Type B pancreatic cell (in vitro differentiated cells): Measurements from ENCODE around the gene KIF26B. TPM values are rescaled to one million over a fixed set of nuclear protein-coding genes. Genes with fewer than 3 reads are reported as not detected.
"Not testable (repeated sequence)": the region's sequence is repeated elsewhere in the genome, so short reads cannot be mapped to it uniquely, and the experiment has no call there.

Source experiments
- DNase-seq: peaks from one replicate; pipeline ENCODE4 v3.0.0; 2021; ENCODE audit warnings: mixed read lengths; ENCODE audit not compliant: unreplicated experiment; ENCODE audit errors: extremely low spot score
- H3K27ac Mint-ChIP-seq: 2 replicates; pipeline ENCODE4 v1.8.0; 2021; ENCODE audit warnings: mild to moderate bottlenecking, mixed read lengths
- H3K27me3 Mint-ChIP-seq: 2 replicates; pipeline ENCODE4 v1.8.0; 2021; ENCODE audit warnings: mixed read lengths
- H3K36me3 Mint-ChIP-seq: 2 replicates; pipeline ENCODE4 v1.8.0; 2021; ENCODE audit warnings: mixed read lengths
- H3K4me1 Mint-ChIP-seq: one replicate; pipeline ENCODE4 v1.8.0; 2021; ENCODE audit warnings: mixed read lengths; ENCODE audit not compliant: unreplicated experiment
- H3K4me3 Mint-ChIP-seq: 2 replicates; pipeline ENCODE4 v1.8.0; 2021; ENCODE audit warnings: mild to moderate bottlenecking, mixed read lengths
- H3K9me3 Mint-ChIP-seq: 2 replicates; pipeline ENCODE4 v1.8.0; 2021; ENCODE audit warnings: mixed read lengths
- total RNA-seq: library from RNA; stranded (reverse); gene quantifications from 2 replicates; pipeline ENCODE4 v1.2.1, GENCODE V29; 2021; ENCODE audit warnings: low replicate concordance
- TF ChIP-seq, protein P1 (sequence below): fragments of 200-600 bp; sonication (generic); conservative IDR thresholded peaks from 2 replicates; pipeline ENCODE4 v1.5.0; 2021; ENCODE audit warnings: antibody characterized with exemption, mild to moderate bottlenecking

KIF26B gene
- total RNA-seq, 1 donor from 2014 or later = 22.1 TPM

DNA sequence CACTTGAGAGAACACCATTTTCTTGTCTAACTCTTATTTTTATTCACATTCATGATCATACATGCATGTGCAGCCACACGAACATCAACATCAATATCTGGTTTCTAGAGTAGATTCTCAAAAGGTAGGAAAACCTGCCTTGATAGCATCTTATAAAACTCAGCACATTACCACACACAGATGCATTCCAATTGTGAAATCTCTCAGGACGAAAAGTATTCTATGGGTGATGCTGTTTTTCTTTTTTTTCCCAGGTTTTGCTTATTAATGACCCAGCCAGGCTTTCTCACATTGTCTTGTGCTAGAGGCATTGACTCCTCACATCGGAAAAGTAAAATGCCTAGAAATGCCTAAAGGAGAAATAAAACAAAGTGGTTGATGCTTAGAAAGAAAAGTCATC lies 562.8 kb downstream of the KIF26B start:
- DNase-seq = no peak
- no peaks in the 10 kb centered on the region for H3K9me3 Mint-ChIP-seq
- no peak overlapping the region for H3K4me3 Mint-ChIP-seq
- TF ChIP-seq, protein P1, sequence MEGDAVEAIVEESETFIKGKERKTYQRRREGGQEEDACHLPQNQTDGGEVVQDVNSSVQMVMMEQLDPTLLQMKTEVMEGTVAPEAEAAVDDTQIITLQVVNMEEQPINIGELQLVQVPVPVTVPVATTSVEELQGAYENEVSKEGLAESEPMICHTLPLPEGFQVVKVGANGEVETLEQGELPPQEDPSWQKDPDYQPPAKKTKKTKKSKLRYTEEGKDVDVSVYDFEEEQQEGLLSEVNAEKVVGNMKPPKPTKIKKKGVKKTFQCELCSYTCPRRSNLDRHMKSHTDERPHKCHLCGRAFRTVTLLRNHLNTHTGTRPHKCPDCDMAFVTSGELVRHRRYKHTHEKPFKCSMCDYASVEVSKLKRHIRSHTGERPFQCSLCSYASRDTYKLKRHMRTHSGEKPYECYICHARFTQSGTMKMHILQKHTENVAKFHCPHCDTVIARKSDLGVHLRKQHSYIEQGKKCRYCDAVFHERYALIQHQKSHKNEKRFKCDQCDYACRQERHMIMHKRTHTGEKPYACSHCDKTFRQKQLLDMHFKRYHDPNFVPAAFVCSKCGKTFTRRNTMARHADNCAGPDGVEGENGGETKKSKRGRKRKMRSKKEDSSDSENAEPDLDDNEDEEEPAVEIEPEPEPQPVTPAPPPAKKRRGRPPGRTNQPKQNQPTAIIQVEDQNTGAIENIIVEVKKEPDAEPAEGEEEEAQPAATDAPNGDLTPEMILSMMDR = no peak
- peaks cover 4% of the 10 kb centered on the region for H3K4me1 Mint-ChIP-seq
- H3K27me3 Mint-ChIP-seq = no peaks in the 10 kb centered on the region
- H3K36me3 Mint-ChIP-seq = no peaks in the 10 kb centered on the region
- no peak overlapping the region for H3K27ac Mint-ChIP-seq

- no peaks in the 10 kb centered on the region for H3K9me3 Mint-ChIP-seq
- no peak overlapping the region for H3K27ac Mint-ChIP-seq
- peaks cover 4% of the 10 kb centered on the region for H3K4me1 Mint-ChIP-seq
- no peak overlapping the region for H3K4me3 Mint-ChIP-seq
- no peaks in the 10 kb centered on the region for H3K36me3 Mint-ChIP-seq
- no peak for DNase-seq
- TF ChIP-seq, protein P1 = no peak
- H3K27me3 Mint-ChIP-seq = no peaks in the 10 kb centered on the region
Observed at GRCh38 chr1:245718123-245718522, 563.3 kb downstream of the KIF26B start.

- H3K36me3 Mint-ChIP-seq = no peaks in the 10 kb centered on the region
- H3K9me3 Mint-ChIP-seq = no peaks in the 10 kb centered on the region
- H3K4me1 Mint-ChIP-seq = peaks cover 4% of the 10 kb centered on the region
- H3K27ac Mint-ChIP-seq = no peak overlapping the region
- no peak for DNase-seq
- no peak overlapping the region for H3K4me3 Mint-ChIP-seq
- TF ChIP-seq, protein P1 = no peak
- no peaks in the 10 kb centered on the region for H3K27me3 Mint-ChIP-seq
Observed at GRCh38 chr1:245718951-245719350, 564.2 kb downstream of the KIF26B start.

- H3K27ac Mint-ChIP-seq = no peak overlapping the region
Observed at GRCh38 chr1:245721488-245721887, 566.7 kb downstream of the KIF26B start.

DNA sequence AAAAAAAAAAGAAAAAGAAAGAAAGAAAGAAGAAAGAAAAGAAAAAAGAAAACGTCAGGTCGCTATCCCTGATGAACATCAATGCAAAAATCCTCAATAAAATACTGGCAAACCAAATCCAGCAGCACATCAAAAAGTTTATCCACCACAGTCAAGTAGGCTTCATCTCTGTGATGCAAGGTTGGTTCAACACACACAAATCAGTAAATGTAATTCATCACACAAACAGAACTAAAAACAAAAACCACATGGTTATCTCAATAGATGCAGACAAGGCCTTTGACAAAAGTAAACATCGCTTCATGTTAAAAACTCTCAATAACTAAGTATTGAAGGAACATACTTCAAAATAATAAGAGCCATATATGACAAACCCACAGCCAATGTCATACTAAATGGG lies 573.2 kb downstream of the KIF26B start:
- H3K36me3 Mint-ChIP-seq, H3K4me1 Mint-ChIP-seq, DNase-seq, H3K4me3 Mint-ChIP-seq, H3K27ac Mint-ChIP-seq, H3K27me3 Mint-ChIP-seq: not testable (repeated sequence)
- H3K9me3 Mint-ChIP-seq = peaks cover 36% of the 10 kb centered on the region

More at GRCh38 chr1:245721488-245721887, 566.7 kb downstream of the KIF26B start:
- Mint-ChIP-seq H3K9me3 (no peaks in the 10 kb centered on the region), H3K36me3 (no peaks in the 10 kb centered on the region), H3K4me3 (no peak overlapping the region), H3K4me1 (no peaks in the 10 kb centered on the region), H3K27me3 (no peaks in the 10 kb centered on the region)
- no peak for DNase-seq
- TF ChIP-seq, protein P1 = no peak

DNA sequence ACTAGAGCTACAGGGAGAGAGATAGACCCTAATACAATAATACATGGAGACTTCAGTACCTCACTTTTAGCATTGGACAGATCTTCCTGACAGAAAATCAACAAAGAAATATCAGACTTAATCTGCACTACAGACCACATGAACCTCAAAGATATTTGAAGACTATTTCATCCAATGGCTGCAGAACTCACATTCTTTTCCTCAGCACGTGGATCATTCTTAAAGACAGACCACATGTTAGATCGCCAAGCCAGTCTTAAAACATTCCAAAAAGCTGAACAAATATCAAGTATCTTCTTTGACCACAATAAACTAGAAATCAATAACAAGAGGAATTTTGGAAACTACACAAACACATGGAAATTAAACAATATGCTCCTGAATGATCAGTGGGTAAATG lies 576.0 kb downstream of the KIF26B start:
- Mint-ChIP-seq H3K9me3 (peaks cover 39% of the 10 kb centered on the region), H3K36me3 (no peaks in the 10 kb centered on the region), H3K27me3 (no peaks in the 10 kb centered on the region), H3K4me1 (no peaks in the 10 kb centered on the region), H3K4me3 (no peak overlapping the region), H3K27ac (no peak overlapping the region)
- TF ChIP-seq, protein P1 = no peak
- no peak for DNase-seq

DNA sequence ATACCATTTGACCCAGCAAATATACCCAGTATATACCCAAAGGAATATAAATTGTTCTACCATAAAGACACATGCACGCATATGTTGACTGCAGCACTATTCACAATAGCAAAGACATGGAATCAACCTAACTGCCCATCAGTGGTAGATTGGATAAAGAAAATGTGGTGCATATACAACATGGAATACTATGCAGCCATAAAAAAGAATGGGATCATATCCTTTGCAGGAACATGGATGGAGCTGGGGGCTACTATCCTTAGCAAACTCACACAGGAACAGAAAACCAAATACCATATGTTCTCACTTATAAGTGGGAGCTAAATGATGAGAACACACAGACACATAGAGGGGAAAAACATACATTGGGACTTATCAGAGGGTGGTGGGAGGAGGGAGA lies 585.6 kb downstream of the KIF26B start:
- DNase-seq = not testable (repeated sequence)

More for the DNA sequence above, 585.6 kb downstream of the KIF26B start:
- not testable (repeated sequence) for H3K27ac Mint-ChIP-seq, H3K9me3 Mint-ChIP-seq, H3K27me3 Mint-ChIP-seq, H3K4me3 Mint-ChIP-seq, H3K36me3 Mint-ChIP-seq
- peaks cover 16% of the 10 kb centered on the region for H3K4me1 Mint-ChIP-seq
